Measurements from ENCODE around the gene KAZN.

DNA sequence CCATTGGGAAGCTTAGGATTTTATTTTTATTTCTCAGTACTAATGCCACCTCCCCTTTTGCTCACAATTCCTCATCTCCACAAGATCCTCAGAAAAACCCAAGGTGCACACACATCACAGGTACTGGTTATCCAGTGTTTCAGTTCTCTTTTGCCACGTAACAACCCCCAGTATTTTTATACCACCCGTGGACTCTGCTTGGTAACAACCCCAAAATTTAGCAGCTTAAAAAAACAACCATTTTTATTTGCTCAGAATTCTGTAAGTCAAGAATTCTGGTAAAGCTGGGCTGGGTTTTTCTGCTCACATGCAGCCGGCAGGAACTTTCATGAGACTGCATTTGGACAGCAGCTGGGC, 180.0 kb downstream of the KAZN start:
- no peak for TF ChIP-seq POLR2A (IDR thresholded peaks at IDR 0.05)
- TF ChIP-seq, protein P1, sequence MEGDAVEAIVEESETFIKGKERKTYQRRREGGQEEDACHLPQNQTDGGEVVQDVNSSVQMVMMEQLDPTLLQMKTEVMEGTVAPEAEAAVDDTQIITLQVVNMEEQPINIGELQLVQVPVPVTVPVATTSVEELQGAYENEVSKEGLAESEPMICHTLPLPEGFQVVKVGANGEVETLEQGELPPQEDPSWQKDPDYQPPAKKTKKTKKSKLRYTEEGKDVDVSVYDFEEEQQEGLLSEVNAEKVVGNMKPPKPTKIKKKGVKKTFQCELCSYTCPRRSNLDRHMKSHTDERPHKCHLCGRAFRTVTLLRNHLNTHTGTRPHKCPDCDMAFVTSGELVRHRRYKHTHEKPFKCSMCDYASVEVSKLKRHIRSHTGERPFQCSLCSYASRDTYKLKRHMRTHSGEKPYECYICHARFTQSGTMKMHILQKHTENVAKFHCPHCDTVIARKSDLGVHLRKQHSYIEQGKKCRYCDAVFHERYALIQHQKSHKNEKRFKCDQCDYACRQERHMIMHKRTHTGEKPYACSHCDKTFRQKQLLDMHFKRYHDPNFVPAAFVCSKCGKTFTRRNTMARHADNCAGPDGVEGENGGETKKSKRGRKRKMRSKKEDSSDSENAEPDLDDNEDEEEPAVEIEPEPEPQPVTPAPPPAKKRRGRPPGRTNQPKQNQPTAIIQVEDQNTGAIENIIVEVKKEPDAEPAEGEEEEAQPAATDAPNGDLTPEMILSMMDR (IDR thresholded peaks at IDR 0.05) = no peak

Measured in testis (tissue), 2 donors.